HG03442 (cell line): Measurements from ENCODE around the gene MICU1.

Experiments
- ATAC-seq: cut with Tn5 transposase; IDR thresholded peaks from one replicate; pipeline ENCODE4 v1.9.1; 2021; ENCODE audit warnings: mild to moderate bottlenecking, moderate library complexity; ENCODE audit not compliant: unreplicated experiment

The MICU1 gene

GRCh38 chr10:72637398-72637857, 11.5 kb upstream of the MICU1 start:
- peak; percentile 47 for ATAC-seq

GRCh38 chr10:72630144-72630543, 4.3 kb upstream of the MICU1 start:
- no peak for ATAC-seq

- no peak for ATAC-seq
Measured at GRCh38 chr10:72626444-72626754, 520 bp upstream of the MICU1 start.

GRCh38 chr10:72625276-72625607, 637 bp downstream of the MICU1 start:
- no peak for ATAC-seq

- no peak for ATAC-seq
Measured at GRCh38 chr10:72622271-72622670, 3.6 kb downstream of the MICU1 start.

GRCh38 chr10:72616716-72617115, 9.2 kb downstream of the MICU1 start:
- ATAC-seq: no peak

- no peak for ATAC-seq
Measured at GRCh38 chr10:72615970-72616369, 9.9 kb downstream of the MICU1 start.

GRCh38 chr10:72612203-72612826, 13.6 kb downstream of the MICU1 start:
- ATAC-seq: no peak

GRCh38 chr10:72611783-72612182, 14.1 kb downstream of the MICU1 start:
- ATAC-seq: no peak

GRCh38 chr10:72610466-72610865, 15.4 kb downstream of the MICU1 start:
- ATAC-seq: no peak

- no peak for ATAC-seq
Measured at GRCh38 chr10:72605122-72605521, 20.8 kb downstream of the MICU1 start.

GRCh38 chr10:72601144-72601543, 24.7 kb downstream of the MICU1 start:
- ATAC-seq: no peak

- ATAC-seq: no peak
Measured at GRCh38 chr10:72598769-72599701, 26.8 kb downstream of the MICU1 start.

- no peak for ATAC-seq
Measured at GRCh38 chr10:72597897-72598296, 28.0 kb downstream of the MICU1 start.

- ATAC-seq: no peak
Measured at GRCh38 chr10:72595436-72595835, 30.4 kb downstream of the MICU1 start.

- no peak for ATAC-seq
Measured at GRCh38 chr10:72593963-72594362, 31.9 kb downstream of the MICU1 start.

GRCh38 chr10:72588266-72588665, 37.6 kb downstream of the MICU1 start:
- no peak for ATAC-seq

- no peak for ATAC-seq
Measured at GRCh38 chr10:72587568-72587967, 38.3 kb downstream of the MICU1 start.

- no peak for ATAC-seq
Measured at GRCh38 chr10:72574636-72575035, 51.2 kb downstream of the MICU1 start.

GRCh38 chr10:72573079-72573478, 52.8 kb downstream of the MICU1 start:
- ATAC-seq: no peak

GRCh38 chr10:72567889-72568640, 57.8 kb downstream of the MICU1 start:
- ATAC-seq: no peak

GRCh38 chr10:72567421-72567820, 58.5 kb downstream of the MICU1 start:
- no peak for ATAC-seq
